Natural killer cell treated with Interleukin-12 subunit alpha and Interleukin-12 subunit beta and Interleukin-15 and Interleukin-18, amount 100 ng/mL, for 72 hours (primary cell): ENCODE measurements around the gene TP63. TPM values are rescaled to one million over a fixed set of nuclear protein-coding genes. Genes with fewer than 3 reads are reported as not detected.

Experiments
- ATAC-seq, 2 donors: fragments of 150-1000 bp; cut with Tn5 transposase in 1 of 2; sonication (Bioruptor Pico), chemical (Tn5 transposase) in 1 of 2; 2 replicates each; pipeline ENCODE4 v1.10.0; 2021
- DNase-seq: peaks from one replicate; pipeline ENCODE4 v3.0.0; 2022; ENCODE audit warnings: low spot score
- H3K27ac Mint-ChIP-seq, 2 donors: 1 replicate in 1 of 2; 2 replicates in 1 of 2; pipeline ENCODE4 v1.8.0; 2022; ENCODE audit warnings: mixed read lengths in 2 of 2, mild to moderate bottlenecking in 1 of 2, moderate library complexity in 1 of 2
- H3K27me3 Mint-ChIP-seq, 2 donors: 1 replicate in 1 of 2; 2 replicates in 1 of 2; pipeline ENCODE4 v1.8.0; 2022; ENCODE audit warnings: mixed read lengths in 2 of 2
- H3K36me3 Mint-ChIP-seq: one replicate; pipeline ENCODE4 v1.8.0; 2022; ENCODE audit warnings: mixed read lengths
- H3K4me1 Mint-ChIP-seq, 2 donors: 1 replicate in 1 of 2; 2 replicates in 1 of 2; pipeline ENCODE4 v1.8.0; 2022; ENCODE audit warnings: low read depth in 2 of 2, mixed read lengths in 2 of 2, mild to moderate bottlenecking in 1 of 2
- H3K4me3 Mint-ChIP-seq: one replicate; pipeline ENCODE4 v1.8.0; 2022; ENCODE audit warnings: mixed read lengths
- H3K9me3 Mint-ChIP-seq: 2 replicates; pipeline ENCODE4 v1.8.0; 2022; ENCODE audit warnings: mixed read lengths
- total RNA-seq, 2 donors: library from RNA; stranded (reverse); gene quantifications; one replicate each; pipeline ENCODE4 v1.2.3, GENCODE V29; 2022

The TP63 gene
- total RNA-seq, 2 donors from 2014 or later: not detected

DNA sequence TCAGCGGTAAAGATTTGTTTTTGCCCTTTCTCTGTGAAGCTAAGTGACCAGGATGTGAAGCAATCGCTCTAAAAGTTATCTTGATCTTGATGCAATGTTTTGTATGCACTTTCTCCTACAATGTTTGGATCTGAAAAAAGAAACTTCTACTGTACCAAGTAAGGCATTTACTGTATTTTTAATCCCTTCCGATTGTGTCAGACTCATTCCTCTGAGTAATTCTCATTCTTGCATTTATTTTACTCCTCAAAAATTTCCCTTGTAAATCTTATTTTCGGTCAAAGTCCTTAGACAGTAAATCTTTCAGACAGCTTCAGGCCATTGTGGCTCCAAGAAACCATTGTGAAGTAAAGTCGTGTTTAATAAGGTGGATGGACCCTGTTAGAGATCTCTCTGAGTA, 141.9 kb downstream of the TP63 start:
- DNase-seq: no peak
- no peak for ATAC-seq
- Mint-ChIP-seq H3K36me3 (no peaks in the 10 kb centered on the region), H3K27ac (no peak overlapping the region), H3K9me3 (no peaks in the 10 kb centered on the region), H3K4me3 (no peak overlapping the region), H3K4me1 (no peaks in the 10 kb centered on the region), H3K27me3 (no peaks in the 10 kb centered on the region)

DNA sequence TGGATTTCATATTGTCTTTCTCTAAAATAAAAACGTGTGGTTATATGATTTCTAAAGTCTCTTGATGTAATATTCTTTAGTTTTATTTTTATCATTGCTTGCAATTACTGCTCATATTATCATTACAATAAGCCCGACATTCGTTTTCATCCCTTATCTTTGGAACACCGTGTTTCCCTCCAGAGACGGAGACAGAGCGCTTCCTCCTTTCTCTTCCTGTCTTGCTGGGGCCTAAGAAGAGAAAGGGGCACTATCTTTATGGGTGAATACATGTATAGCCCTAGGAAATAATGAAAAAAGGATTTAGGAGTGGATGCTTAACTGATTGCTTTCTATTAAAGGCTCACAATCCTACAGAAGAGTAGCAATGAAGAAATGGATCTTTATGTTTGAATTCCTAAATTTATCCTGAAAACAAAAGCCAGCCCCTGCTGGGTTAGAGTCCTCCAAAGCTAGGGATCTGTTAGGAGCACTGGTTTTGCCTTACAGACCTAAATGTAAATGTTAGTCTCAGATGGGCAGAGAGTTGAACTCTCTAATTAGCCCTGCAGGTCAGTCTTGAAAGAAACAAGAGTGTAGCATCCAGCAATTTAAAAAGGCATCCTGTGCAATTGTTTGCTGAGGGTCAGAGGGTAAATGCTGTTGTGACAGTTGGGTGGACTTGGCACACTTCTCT, 145.1 kb downstream of the TP63 start:
- no peak overlapping the region for H3K27ac Mint-ChIP-seq
- no peaks in the 10 kb centered on the region for H3K4me1 Mint-ChIP-seq
- no peaks in the 10 kb centered on the region for H3K9me3 Mint-ChIP-seq
- H3K27me3 Mint-ChIP-seq: no peaks in the 10 kb centered on the region
- H3K36me3 Mint-ChIP-seq: no peaks in the 10 kb centered on the region
- DNase-seq: no peak
- no peak overlapping the region for H3K4me3 Mint-ChIP-seq
- ATAC-seq: no peak

DNA sequence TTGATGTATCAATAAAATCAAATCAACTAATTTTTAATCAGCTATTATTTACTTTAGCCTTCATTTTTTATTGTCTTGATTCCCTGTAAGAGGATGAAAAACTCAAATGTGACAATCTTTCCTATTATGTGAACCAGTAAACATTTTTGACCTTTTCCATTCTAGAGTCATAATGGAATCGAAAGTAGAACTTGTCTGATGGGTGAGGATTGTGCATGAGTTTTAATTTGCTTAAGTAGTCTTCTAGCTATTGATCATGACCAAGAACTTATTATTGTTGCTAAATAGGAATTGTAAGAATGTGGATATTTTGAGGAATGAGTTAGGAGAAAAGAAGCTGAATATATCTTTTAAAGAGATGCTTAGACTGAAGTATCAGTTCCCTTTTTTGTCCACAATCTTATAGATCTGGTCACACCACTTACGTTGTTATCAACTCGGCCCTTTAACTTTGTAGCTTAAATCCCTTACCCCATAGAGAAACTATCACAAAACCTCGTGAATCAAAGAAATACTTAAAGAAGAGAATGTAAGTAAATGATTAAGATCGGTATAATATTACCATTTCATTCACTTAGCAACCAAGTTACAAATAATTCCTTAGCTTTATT, 147.3 kb downstream of the TP63 start:
- H3K4me1 Mint-ChIP-seq: no peaks in the 10 kb centered on the region
- no peaks in the 10 kb centered on the region for H3K36me3 Mint-ChIP-seq
- H3K27ac Mint-ChIP-seq: no peak overlapping the region
- no peaks in the 10 kb centered on the region for H3K27me3 Mint-ChIP-seq
- no peaks in the 10 kb centered on the region for H3K9me3 Mint-ChIP-seq
- ATAC-seq (no peak), DNase-seq (no peak)
- no peak overlapping the region for H3K4me3 Mint-ChIP-seq

DNA sequence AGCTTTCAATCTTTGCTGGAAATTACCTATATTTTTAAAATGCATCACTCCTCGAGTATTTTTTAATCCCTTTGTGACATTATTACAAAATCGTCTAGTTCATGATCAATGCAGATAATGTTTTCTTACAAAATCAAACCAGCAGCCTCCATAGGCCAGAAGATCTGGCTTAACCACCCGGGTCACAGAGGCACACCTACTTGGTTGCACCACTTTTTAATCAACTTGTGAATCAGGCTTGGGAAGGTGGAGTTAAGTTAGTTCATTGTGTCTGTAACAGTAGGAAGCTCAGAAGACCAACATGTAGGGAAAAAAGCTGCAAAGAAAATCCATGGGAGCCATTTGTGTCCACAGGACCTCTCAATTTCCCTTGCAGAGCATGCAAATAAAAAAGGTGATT, 148.0 kb downstream of the TP63 start:
- H3K27ac Mint-ChIP-seq: no peak overlapping the region
- no peaks in the 10 kb centered on the region for H3K4me1 Mint-ChIP-seq
- H3K4me3 Mint-ChIP-seq: no peak overlapping the region
- H3K27me3 Mint-ChIP-seq: no peaks in the 10 kb centered on the region
- H3K9me3 Mint-ChIP-seq: no peaks in the 10 kb centered on the region
- DNase-seq (no peak), ATAC-seq (no peak)
- H3K36me3 Mint-ChIP-seq: no peaks in the 10 kb centered on the region

DNA sequence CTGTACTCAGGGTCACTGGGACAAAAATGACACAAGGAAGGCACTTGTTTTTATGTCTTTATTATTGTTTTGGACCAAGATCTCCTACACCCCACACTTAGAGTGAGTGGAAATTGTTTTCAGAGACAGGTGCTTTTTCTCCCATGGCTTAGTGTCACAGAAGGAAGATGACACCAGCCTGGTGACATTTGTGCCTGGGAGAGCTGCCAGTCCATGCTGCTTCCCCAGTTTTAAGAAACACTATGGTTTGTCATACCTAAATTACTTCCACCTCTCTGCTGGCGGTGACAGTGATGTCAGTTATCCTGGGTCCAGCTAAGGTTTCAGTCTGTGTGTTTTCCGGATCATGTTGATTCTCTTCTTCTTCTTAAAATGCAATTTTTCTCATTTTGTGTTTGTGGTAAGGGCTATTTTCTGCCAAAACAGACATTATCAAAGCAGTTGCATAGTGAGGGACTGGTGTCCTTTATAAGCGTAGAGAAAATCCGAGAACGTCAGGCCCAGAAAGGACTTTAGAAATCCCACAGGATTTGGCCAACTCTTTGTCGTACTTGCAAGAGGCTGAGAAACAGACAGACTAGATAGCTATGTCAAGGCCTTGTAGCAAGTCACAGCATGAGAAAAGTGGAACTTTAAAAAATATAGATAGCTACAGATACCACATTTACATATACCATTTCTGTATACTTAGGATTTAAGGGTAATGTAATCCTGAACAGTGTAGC, 149.5 kb downstream of the TP63 start:
- no peaks in the 10 kb centered on the region for H3K9me3 Mint-ChIP-seq
- DNase-seq: no peak
- H3K4me3 Mint-ChIP-seq: no peak overlapping the region
- ATAC-seq: no peak
- peaks cover 0 to 7% of the 10 kb centered on the region in 2 donors for H3K27me3 Mint-ChIP-seq
- H3K36me3 Mint-ChIP-seq: no peaks in the 10 kb centered on the region
- H3K4me1 Mint-ChIP-seq: no peaks in the 10 kb centered on the region
- no peak overlapping the region for H3K27ac Mint-ChIP-seq

DNA sequence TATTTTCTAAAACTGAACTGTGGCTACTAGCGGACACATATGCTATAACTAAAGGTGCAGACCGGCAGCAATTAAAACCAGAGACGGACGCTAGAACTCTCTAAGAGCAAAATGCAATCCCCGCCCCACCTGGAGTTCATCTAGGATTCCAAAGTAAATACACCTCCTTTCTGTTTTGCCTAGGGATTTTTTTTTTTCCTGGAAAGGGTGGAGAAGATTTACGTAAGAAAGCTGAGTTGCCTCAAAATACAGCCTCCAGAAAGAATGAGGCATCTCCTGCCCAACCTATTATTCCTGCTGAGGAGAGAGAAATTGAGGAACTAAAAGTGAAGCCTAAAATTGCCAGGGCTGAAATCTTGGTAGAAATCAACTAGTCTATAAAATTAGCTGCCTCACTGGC, 150.2 kb downstream of the TP63 start:
- Mint-ChIP-seq H3K27ac (no peak overlapping the region), H3K4me3 (no peak overlapping the region), H3K9me3 (no peaks in the 10 kb centered on the region), H3K27me3 (peaks cover 0 to 7% of the 10 kb centered on the region in 2 donors), H3K36me3 (no peaks in the 10 kb centered on the region), H3K4me1 (no peaks in the 10 kb centered on the region)
- DNase-seq (no peak), ATAC-seq (no peak)

DNA sequence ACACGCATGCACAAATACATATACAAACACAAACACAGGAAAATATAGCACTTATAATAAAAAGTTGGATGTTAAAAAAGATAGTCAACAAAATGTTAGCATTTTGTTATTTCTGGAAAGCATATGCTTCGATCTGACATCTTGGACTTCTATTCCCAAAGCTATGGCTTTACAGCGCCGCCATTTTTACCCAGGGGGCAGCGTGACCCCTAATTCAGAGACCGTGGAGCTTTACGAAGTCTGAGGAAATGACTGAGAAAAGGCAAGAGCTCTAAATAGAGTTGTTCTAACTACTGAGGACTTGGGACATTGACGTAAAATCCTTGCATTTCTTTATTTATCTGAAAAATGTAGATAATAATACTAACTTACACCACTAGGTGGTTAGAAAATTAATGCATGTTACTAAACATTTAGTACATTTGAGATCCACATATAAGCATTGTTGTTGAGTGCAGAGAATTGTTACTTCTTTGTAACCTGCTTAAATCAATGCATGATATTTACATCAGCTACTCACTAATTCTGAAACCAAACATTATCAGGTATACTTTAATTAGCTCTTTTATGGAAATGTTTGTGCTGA, 155.4 kb downstream of the TP63 start:
- H3K36me3 Mint-ChIP-seq: no peaks in the 10 kb centered on the region
- H3K9me3 Mint-ChIP-seq: no peaks in the 10 kb centered on the region
- H3K27ac Mint-ChIP-seq: no peak overlapping the region
- DNase-seq (no peak), ATAC-seq (no peak)
- no peak overlapping the region for H3K4me3 Mint-ChIP-seq
- H3K4me1 Mint-ChIP-seq: no peaks in the 10 kb centered on the region
- H3K27me3 Mint-ChIP-seq: peaks cover 0 to 7% of the 10 kb centered on the region in 2 donors

DNA sequence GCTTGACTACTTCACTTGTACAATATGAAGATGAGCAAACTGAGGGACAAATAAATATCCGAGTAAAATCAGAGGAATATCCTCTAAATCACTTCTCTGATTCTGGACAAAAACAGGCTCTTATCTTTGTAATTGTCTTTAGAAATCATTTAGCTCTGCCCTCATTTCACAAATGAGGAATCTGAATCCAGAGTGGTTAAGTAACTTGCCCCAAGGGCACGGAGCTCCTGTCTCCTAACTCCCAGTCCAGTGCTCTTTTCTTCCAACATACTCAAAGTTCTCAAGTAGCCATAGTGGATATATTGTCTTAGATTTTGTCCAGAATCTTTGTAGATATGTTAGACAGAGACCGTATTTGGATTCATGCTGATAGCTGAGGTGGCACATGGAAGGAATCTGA, 156.0 kb downstream of the TP63 start:
- Mint-ChIP-seq H3K4me3 (no peak overlapping the region), H3K27me3 (peaks cover 0 to 10% of the 10 kb centered on the region in 2 donors), H3K36me3 (no peaks in the 10 kb centered on the region), H3K4me1 (no peaks in the 10 kb centered on the region), H3K9me3 (peaks cover 3% of the 10 kb centered on the region), H3K27ac (no peak overlapping the region)
- DNase-seq (no peak), ATAC-seq (no peak)

DNA sequence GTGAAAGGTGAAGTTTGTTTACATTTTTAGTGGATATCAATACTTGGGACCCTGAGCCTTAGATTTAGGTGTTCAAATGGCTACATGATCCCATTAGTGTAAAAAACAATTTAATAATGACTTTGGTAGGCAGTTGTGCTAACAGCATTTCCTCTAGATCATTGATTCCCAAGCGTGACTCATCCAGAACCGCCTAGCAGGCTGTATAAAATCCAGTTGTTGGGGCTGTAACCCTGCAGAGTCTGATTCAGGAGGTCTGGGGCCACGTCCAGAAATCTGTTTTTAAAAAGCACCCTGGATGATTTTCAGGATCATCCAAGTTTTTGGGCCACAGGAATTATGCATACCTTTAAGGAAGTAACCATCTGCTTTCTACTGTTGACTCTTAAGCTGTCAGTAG, 156.4 kb downstream of the TP63 start:
- ATAC-seq: no peak
- peaks cover 4% of the 10 kb centered on the region for H3K9me3 Mint-ChIP-seq
- no peak overlapping the region for H3K4me3 Mint-ChIP-seq
- H3K27ac Mint-ChIP-seq: no peak overlapping the region
- H3K36me3 Mint-ChIP-seq: no peaks in the 10 kb centered on the region
- no peak for DNase-seq
- H3K4me1 Mint-ChIP-seq: no peaks in the 10 kb centered on the region
- H3K27me3 Mint-ChIP-seq: peaks cover 0 to 13% of the 10 kb centered on the region in 2 donors

DNA sequence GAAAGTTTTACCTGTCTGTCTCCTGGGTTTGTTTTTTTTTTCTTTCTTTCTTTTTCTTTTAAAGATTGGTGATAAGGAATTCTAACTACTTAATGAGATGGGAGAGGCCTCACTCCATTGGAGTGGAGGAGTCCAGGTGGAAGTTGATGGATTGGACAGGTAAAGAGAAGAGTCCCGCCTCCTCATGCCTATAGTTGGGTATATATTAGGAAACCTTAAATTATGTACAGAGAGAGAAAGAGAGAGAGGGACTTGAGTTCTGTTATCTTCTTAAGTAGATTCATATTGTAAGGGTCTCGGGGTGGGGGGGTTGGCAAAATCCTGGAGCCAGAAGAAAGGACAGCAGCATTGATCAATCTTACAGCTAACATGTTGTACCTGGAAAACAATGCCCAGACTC, 158.2 kb downstream of the TP63 start:
- no peak overlapping the region for H3K4me3 Mint-ChIP-seq
- no peaks in the 10 kb centered on the region for H3K4me1 Mint-ChIP-seq
- no peaks in the 10 kb centered on the region for H3K36me3 Mint-ChIP-seq
- DNase-seq (no peak), ATAC-seq (no peak)
- H3K27me3 Mint-ChIP-seq: peaks cover 3 to 19% of the 10 kb centered on the region in 2 donors
- peaks cover 4% of the 10 kb centered on the region for H3K9me3 Mint-ChIP-seq
- H3K27ac Mint-ChIP-seq: no peak overlapping the region

DNA sequence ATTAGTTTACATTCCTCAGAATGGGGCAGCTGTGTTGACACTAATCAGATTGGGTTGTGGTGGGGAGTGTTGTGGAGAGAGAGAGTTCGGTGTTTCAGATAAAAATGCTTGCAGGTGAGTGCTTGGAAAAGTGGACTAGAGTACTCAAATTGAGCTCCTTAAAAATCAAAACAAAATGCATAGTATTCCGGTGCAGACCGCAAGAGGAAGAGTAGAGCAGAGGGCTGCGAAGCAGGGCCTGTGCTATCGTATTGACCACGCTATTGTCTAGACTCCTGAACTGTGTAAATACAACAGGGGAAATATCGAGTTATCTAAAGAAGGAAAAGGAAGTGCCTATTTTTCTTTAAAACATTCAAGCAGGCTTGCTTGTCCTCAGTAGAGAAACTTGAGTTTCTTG, 159.5 kb downstream of the TP63 start:
- no peaks in the 10 kb centered on the region for H3K36me3 Mint-ChIP-seq
- no peak overlapping the region for H3K27ac Mint-ChIP-seq
- H3K4me1 Mint-ChIP-seq: no peaks in the 10 kb centered on the region
- ATAC-seq (no peak), DNase-seq (no peak)
- no peak overlapping the region for H3K4me3 Mint-ChIP-seq
- H3K9me3 Mint-ChIP-seq: peaks cover 4% of the 10 kb centered on the region
- peaks cover 3 to 22% of the 10 kb centered on the region in 2 donors for H3K27me3 Mint-ChIP-seq

DNA sequence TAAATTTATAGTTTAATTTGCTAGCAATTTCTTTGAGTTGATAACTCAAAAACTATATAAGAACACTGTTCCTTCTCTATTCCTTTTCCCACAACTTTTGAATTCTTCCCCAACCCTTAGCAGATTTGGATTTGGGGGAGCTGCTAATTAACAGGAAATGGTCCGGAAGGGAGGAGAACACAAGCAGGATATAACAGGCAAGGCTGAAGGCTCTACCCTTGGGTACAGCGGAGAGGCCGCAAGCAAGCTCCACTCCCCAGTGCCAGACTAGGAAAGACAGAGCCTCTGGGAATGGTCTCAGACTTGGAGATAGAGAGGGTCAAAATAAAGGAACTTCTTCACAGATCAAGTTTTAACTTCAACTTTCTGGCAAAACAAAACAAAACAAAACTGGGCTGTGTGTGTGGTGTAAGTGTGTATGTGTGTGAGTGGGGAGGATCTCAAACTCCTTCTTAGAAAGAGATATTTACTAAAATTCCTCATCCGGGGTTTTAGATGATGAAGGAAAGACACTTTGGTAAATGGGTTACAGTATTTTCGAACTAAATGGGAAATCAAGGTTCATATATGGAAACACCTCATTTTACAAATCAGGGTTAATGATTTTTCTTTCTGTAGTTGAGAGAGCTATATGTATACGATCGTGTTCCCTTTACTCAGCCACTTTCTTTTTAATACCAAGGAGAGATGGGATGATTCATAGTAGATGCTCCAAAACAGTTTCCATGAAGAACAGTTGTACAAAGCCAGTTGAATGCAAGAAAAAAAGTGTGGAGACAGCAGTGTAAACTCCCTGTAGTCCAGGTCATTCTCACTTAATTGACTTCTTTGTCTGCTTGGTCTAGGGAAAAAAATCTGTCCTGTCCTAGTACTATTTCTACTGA, 161.1 kb downstream of the TP63 start:
- no peak overlapping the region for H3K4me3 Mint-ChIP-seq
- H3K27ac Mint-ChIP-seq: no peak overlapping the region
- no peak for ATAC-seq
- DNase-seq: no peak
- no peaks in the 10 kb centered on the region for H3K36me3 Mint-ChIP-seq
- no peaks in the 10 kb centered on the region for H3K4me1 Mint-ChIP-seq
- H3K27me3 Mint-ChIP-seq: peaks cover 3 to 22% of the 10 kb centered on the region in 2 donors
- peaks cover 4% of the 10 kb centered on the region for H3K9me3 Mint-ChIP-seq

DNA sequence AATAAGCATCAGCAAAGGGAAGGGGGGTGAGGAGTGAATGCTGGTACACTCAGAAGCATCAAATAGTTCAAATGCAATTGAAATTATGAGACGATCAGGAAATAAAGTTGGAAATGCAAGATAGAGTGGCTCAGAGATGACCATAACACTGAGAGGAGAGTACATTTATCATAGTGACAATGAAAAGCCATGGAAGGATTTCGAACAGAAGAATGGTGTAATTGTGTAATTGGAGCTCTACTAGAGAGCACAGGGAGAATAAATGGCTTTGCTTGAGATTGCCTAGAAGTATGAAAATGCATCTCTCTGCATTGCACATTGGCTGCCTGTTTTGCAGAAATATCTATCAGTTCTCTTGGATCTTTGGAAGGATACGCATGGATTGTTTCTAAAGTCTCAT, 163.3 kb downstream of the TP63 start:
- H3K4me1 Mint-ChIP-seq: no peaks in the 10 kb centered on the region
- no peak for ATAC-seq

More for the DNA sequence above, 163.3 kb downstream of the TP63 start:
- no peak overlapping the region for H3K4me3 Mint-ChIP-seq
- no peak overlapping the region for H3K27ac Mint-ChIP-seq
- peaks cover 3 to 22% of the 10 kb centered on the region in 2 donors for H3K27me3 Mint-ChIP-seq
- peaks cover 4% of the 10 kb centered on the region for H3K9me3 Mint-ChIP-seq
- DNase-seq: no peak
- H3K36me3 Mint-ChIP-seq: no peaks in the 10 kb centered on the region
